IPS DF 6.9 (cell line): ENCODE measurements around the gene NADSYN1.
A peak's percentile ranks its signal among the peaks of the same experiment; 100 is the strongest.

Source experiments
- DNase-seq: peaks from one replicate; pipeline ENCODE4 v3.0.0-alpha.2; 2013; ENCODE audit warnings: low read depth, low spot score
- H3K27ac ChIP-seq: one replicate; pipeline ENCODE4 v1.5.1; 2013; ENCODE audit warnings: low read length, control low read depth
- H3K27me3 ChIP-seq: 2 replicates; pipeline ENCODE4 v1.6.1; 2013; ENCODE audit warnings: mild to moderate bottlenecking, low read length; ENCODE audit not compliant: control insufficient read depth, insufficient read depth
- H3K36me3 ChIP-seq: 2 replicates; pipeline ENCODE4 v1.6.1; 2013; ENCODE audit warnings: low read length; ENCODE audit not compliant: control insufficient read depth, insufficient read depth
- H3K4me1 ChIP-seq: 2 replicates; pipeline ENCODE4 v1.6.1; 2013; ENCODE audit warnings: low read length; ENCODE audit not compliant: control insufficient read depth, insufficient read depth
- H3K4me3 ChIP-seq: 2 replicates; pipeline ENCODE4 v1.5.1; 2013; ENCODE audit warnings: mild to moderate bottlenecking, low read length
- H3K9me3 ChIP-seq: 2 replicates; pipeline ENCODE4 v1.6.1; 2013; ENCODE audit warnings: low read length, inconsistent platforms; ENCODE audit not compliant: control insufficient read depth, insufficient read depth
- WGBS: extraction: QIAGEN DNeasy Blood & Tissue Kit; methylation state at CpG from one replicate; pipeline ENCODE4 v1.1.7; 2013; ENCODE audit warnings: mixed read lengths, missing lambda C conversion rate; ENCODE audit not compliant: insufficient read length, insufficient coverage; 5-methylcytosine and 5-hydroxymethylcytosine counted together

Gene NADSYN1

GRCh38 chr11:71442880-71443279 is 10.1 kb upstream of the NADSYN1 start:
- DNase-seq, result no peak

GRCh38 chr11:71443736-71444445 is 9.1 kb upstream of the NADSYN1 start:
- H3K36me3 ChIP-seq, result peaks cover 61% of the 10 kb centered on the region
- no peaks in the 10 kb centered on the region for H3K9me3 ChIP-seq
- H3K27me3 ChIP-seq, result no peaks in the 10 kb centered on the region
- H3K27ac ChIP-seq, result no peak overlapping the region
- no CpG with 5 or more reads among the region's 20 CpGs for WGBS
- 0 out of 2 replicates have a peak, but pooled peaks cover 1% of the 10 kb centered on the region for H3K4me1 ChIP-seq
- no peak for DNase-seq
- no peak overlapping the region for H3K4me3 ChIP-seq

More at GRCh38 chr11:71442880-71443279, 10.1 kb upstream of the NADSYN1 start:
- Histone ChIP-seq H3K4me3 (no peak overlapping the region), H3K9me3 (no peaks in the 10 kb centered on the region), H3K36me3 (peaks cover 71% of the 10 kb centered on the region), H3K4me1 (0 out of 2 replicates have a peak, but pooled peaks cover 1% of the 10 kb centered on the region), H3K27me3 (no peaks in the 10 kb centered on the region), H3K27ac (no peak overlapping the region)
- WGBS, result no CpG with 5 or more reads among the region's 5 CpGs

- no peaks in the 10 kb centered on the region for H3K27me3 ChIP-seq
- no peak overlapping the region for H3K27ac ChIP-seq
- H3K9me3 ChIP-seq, result no peaks in the 10 kb centered on the region
- H3K4me1 ChIP-seq, result 0 out of 2 replicates have a peak, but pooled peaks cover 1% of the 10 kb centered on the region
- no peak for DNase-seq
- no CpG with 5 or more reads among the region's 6 CpGs for WGBS
- peaks cover 53% of the 10 kb centered on the region for H3K36me3 ChIP-seq
- H3K4me3 ChIP-seq, result no peak overlapping the region
These were observed 8.2 kb upstream of the NADSYN1 start for GRCh38 chr11:71444811-71445210.

- Histone ChIP-seq H3K9me3 (no peaks in the 10 kb centered on the region), H3K4me1 (0 out of 2 replicates have a peak, but pooled peaks cover 1% of the 10 kb centered on the region), H3K36me3 (peaks cover 39% of the 10 kb centered on the region), H3K27me3 (no peaks in the 10 kb centered on the region), H3K27ac (no peak overlapping the region), H3K4me3 (no peak overlapping the region)
- no peak for DNase-seq
- WGBS, result no CpG with 5 or more reads among the region's 1 CpG
These were observed 6.9 kb upstream of the NADSYN1 start for GRCh38 chr11:71446150-71446549.

- no peaks in the 10 kb centered on the region for H3K9me3 ChIP-seq
- H3K36me3 ChIP-seq, result peaks cover 30% of the 10 kb centered on the region
- H3K27me3 ChIP-seq, result no peaks in the 10 kb centered on the region
- WGBS, result no CpG with 5 or more reads among the region's 9 CpGs
- no peak overlapping the region for H3K27ac ChIP-seq
- H3K4me1 ChIP-seq, result 0 out of 2 replicates have a peak, but pooled peaks cover 1% of the 10 kb centered on the region
- DNase-seq, result no peak
- peak overlapping the region; percentile 83 for H3K4me3 ChIP-seq
These were observed 5.9 kb upstream of the NADSYN1 start for GRCh38 chr11:71446942-71447688.

GRCh38 chr11:71447791-71448256 is 5.2 kb upstream of the NADSYN1 start:
- no peak overlapping the region for H3K27ac ChIP-seq
- WGBS, result no CpG with 5 or more reads among the region's 31 CpGs
- no peaks in the 10 kb centered on the region for H3K9me3 ChIP-seq
- H3K27me3 ChIP-seq, result no peaks in the 10 kb centered on the region
- peak overlapping the region; percentile 83 for H3K4me3 ChIP-seq
- DNase-seq, result no peak
- 0 out of 2 replicates have a peak, but pooled peaks cover 1% of the 10 kb centered on the region for H3K4me1 ChIP-seq
- peaks cover 24% of the 10 kb centered on the region for H3K36me3 ChIP-seq

GRCh38 chr11:71448257-71449171 is 4.5 kb upstream of the NADSYN1 start, which contains the start of gene DHCR7:
DHCR7 (minus strand) TSS chr11:71448393; CDS start chr11:71444952, 3,441 bp downstream.
- WGBS, result no CpG with 5 or more reads among the region's 78 CpGs
- Histone ChIP-seq H3K27ac (no peak within 1 kb of the TSS), H3K9me3 (no peaks in the 10 kb centered on the region), H3K27me3 (no peaks in the 10 kb centered on the region), H3K4me1 (0 out of 2 replicates have a peak, but pooled peaks cover 1% of the 10 kb centered on the region), H3K36me3 (peaks cover 17% of the 10 kb centered on the region), H3K4me3 (peak within 1 kb of the TSS; percentile 83)
- peak; percentile 92 for DNase-seq

GRCh38 chr11:71449596-71449995 is 3.4 kb upstream of the NADSYN1 start:
- WGBS, result no CpG with 5 or more reads among the region's 6 CpGs
- no peak for DNase-seq
- H3K27me3 ChIP-seq, result no peaks in the 10 kb centered on the region

GRCh38 chr11:71450507-71450906 is 2.5 kb upstream of the NADSYN1 start:
- no peaks in the 10 kb centered on the region for H3K27me3 ChIP-seq
- H3K4me1 ChIP-seq, result 0 out of 2 replicates have a peak, but pooled peaks cover 1% of the 10 kb centered on the region
- H3K4me3 ChIP-seq, result no peak overlapping the region
- peaks cover 4% of the 10 kb centered on the region; the same call in 1 of the 2 replicates for H3K36me3 ChIP-seq
- H3K27ac ChIP-seq, result no peak overlapping the region
- no peak for DNase-seq
- H3K9me3 ChIP-seq, result no peaks in the 10 kb centered on the region
- no CpG with 5 or more reads among the region's 2 CpGs for WGBS

More at GRCh38 chr11:71449596-71449995, 3.4 kb upstream of the NADSYN1 start:
- Histone ChIP-seq H3K9me3 (no peaks in the 10 kb centered on the region), H3K36me3 (peaks cover 7% of the 10 kb centered on the region), H3K27ac (no peak overlapping the region), H3K4me3 (peak overlapping the region; percentile 83; the same call in 1 of the 2 replicates), H3K4me1 (0 out of 2 replicates have a peak, but pooled peaks cover 1% of the 10 kb centered on the region)
